Measurements from ENCODE around the gene UBE2G1. TPM values are rescaled to one million over a fixed set of nuclear protein-coding genes. Genes with fewer than 3 reads are reported as not detected.

UBE2G1 gene
- total RNA-seq, 1 experiment from 2014 or later = 80.6 TPM

DNA sequence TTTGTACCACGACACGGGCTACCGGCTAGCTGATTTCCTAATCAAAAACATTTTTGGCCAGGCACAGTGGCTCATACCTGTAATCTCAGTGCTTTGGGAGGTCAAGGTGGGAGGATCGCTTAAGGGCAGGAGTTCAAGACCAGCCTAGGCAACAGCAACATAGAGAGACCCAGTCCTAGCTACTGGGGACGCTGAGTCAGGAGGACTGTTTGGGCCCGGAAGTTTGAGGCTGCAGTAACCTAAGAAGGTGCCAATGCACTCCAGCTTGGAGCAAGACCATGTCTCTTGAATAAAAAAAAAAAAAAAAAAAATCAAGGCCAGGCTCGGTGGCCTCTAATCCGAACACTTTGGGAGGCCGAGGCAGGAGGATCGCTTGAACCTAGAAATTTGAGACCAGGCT is 49.8 kb downstream of the UBE2G1 start (continued):
- TF ChIP-seq CBX3 (IDR thresholded peaks at IDR 0.05; ENCODE audit: low read depth) = no peak
- TF ChIP-seq, protein P1, sequence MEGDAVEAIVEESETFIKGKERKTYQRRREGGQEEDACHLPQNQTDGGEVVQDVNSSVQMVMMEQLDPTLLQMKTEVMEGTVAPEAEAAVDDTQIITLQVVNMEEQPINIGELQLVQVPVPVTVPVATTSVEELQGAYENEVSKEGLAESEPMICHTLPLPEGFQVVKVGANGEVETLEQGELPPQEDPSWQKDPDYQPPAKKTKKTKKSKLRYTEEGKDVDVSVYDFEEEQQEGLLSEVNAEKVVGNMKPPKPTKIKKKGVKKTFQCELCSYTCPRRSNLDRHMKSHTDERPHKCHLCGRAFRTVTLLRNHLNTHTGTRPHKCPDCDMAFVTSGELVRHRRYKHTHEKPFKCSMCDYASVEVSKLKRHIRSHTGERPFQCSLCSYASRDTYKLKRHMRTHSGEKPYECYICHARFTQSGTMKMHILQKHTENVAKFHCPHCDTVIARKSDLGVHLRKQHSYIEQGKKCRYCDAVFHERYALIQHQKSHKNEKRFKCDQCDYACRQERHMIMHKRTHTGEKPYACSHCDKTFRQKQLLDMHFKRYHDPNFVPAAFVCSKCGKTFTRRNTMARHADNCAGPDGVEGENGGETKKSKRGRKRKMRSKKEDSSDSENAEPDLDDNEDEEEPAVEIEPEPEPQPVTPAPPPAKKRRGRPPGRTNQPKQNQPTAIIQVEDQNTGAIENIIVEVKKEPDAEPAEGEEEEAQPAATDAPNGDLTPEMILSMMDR (IDR thresholded peaks at IDR 0.05 in 2 of 3, conservative IDR thresholded peaks at IDR 0.05 in 1 of 3; ENCODE audit: borderline replicate concordance in 1 of 3, insufficient read depth in 1 of 3, low read depth in 2 of 3, low read length in 2 of 3) = no peak
- no peak for TF ChIP-seq RAD21 (IDR thresholded peaks at IDR 0.05; ENCODE audit: low read depth)
- no peak for TF ChIP-seq FOSL1 (IDR thresholded peaks at IDR 0.05; ENCODE audit: low read depth)
- no peak for TF ChIP-seq ELF1 (IDR thresholded peaks at IDR 0.05; ENCODE audit: borderline replicate concordance, low read depth)
- TF ChIP-seq, protein P2, sequence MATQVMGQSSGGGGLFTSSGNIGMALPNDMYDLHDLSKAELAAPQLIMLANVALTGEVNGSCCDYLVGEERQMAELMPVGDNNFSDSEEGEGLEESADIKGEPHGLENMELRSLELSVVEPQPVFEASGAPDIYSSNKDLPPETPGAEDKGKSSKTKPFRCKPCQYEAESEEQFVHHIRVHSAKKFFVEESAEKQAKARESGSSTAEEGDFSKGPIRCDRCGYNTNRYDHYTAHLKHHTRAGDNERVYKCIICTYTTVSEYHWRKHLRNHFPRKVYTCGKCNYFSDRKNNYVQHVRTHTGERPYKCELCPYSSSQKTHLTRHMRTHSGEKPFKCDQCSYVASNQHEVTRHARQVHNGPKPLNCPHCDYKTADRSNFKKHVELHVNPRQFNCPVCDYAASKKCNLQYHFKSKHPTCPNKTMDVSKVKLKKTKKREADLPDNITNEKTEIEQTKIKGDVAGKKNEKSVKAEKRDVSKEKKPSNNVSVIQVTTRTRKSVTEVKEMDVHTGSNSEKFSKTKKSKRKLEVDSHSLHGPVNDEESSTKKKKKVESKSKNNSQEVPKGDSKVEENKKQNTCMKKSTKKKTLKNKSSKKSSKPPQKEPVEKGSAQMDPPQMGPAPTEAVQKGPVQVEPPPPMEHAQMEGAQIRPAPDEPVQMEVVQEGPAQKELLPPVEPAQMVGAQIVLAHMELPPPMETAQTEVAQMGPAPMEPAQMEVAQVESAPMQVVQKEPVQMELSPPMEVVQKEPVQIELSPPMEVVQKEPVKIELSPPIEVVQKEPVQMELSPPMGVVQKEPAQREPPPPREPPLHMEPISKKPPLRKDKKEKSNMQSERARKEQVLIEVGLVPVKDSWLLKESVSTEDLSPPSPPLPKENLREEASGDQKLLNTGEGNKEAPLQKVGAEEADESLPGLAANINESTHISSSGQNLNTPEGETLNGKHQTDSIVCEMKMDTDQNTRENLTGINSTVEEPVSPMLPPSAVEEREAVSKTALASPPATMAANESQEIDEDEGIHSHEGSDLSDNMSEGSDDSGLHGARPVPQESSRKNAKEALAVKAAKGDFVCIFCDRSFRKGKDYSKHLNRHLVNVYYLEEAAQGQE (IDR thresholded peaks at IDR 0.05; ENCODE audit: low read depth) = no peak

DNA sequence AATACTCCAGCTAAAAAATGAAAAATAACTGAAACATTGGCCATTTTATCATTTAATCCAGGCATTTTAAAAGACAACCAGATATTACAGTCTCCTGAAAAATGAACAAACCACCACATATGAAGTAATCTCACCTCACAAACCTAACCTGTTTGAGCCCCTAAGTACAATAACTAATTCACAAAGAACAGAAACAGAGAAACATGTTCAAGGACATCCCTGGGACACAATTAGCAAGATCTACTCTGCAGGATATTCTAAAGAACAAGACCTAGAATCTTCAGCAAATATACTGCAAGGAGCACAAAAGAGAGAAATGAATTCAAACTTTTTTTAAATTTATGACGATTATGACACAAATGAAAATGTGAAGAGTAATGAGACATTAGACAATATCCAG is 51.9 kb downstream of the UBE2G1 start:
- H3K4me1 ChIP-seq (ENCODE audit: control insufficient read depth in 1 of 2, insufficient read depth in 2 of 2, low read length in 2 of 2) = no peaks in the 10 kb centered on the region
- no peaks in the 10 kb centered on the region for H3K36me3 ChIP-seq (ENCODE audit: control insufficient read depth in 1 of 2, insufficient read depth in 2 of 2, low read length in 2 of 2)
- no peak for DNase-seq (ENCODE audit: low read depth, low spot score)
- ATAC-seq = no peak
- CTCF ChIA-PET = no interaction called here
- intact Hi-C loops (cut with micrococcal nuclease) = no loop called here
- BruUV-seq (replicated peaks) = no TSS peak
- H3K27me3 ChIP-seq (ENCODE audit: insufficient read depth, low read length) = no peaks in the 10 kb centered on the region
- H3K9ac ChIP-seq (ENCODE audit: low read length) = no peak overlapping the region
- H3K9me3 ChIP-seq (ENCODE audit: control insufficient read depth in 1 of 2, insufficient read depth in 1 of 2, low read depth in 1 of 2, low read length in 2 of 2) = no peaks in the 10 kb centered on the region
- POLR2A ChIA-PET = no interaction called here
- H3K4me3 ChIP-seq (replicated peaks in 1 of 2; ENCODE audit: low read depth in 1 of 2, low read length in 2 of 2) = no peak overlapping the region
- H2AFZ ChIP-seq (ENCODE audit: low read depth, low read length, poor library complexity, severe bottlenecking) = no peak overlapping the region
- H3K9me2 ChIP-seq (ENCODE audit: insufficient read depth) = no peaks in the 10 kb centered on the region
- TF ChIP-seq CEBPB (IDR thresholded peaks at IDR 0.05; ENCODE audit: low read depth) (no peak), ELF1 (IDR thresholded peaks at IDR 0.05; ENCODE audit: borderline replicate concordance, low read depth) (no peak), POLR2AphosphoS5 (IDR thresholded peaks at IDR 0.05; ENCODE audit: low read depth, low read length) (no peak), POLR2A (IDR thresholded peaks at IDR 0.05; ENCODE audit: borderline replicate concordance, extremely low read depth, insufficient read depth, insufficient read length) (no peak)
- TF ChIP-seq, protein P1 (IDR thresholded peaks at IDR 0.05 in 2 of 3, conservative IDR thresholded peaks at IDR 0.05 in 1 of 3; ENCODE audit: borderline replicate concordance in 1 of 3, insufficient read depth in 1 of 3, low read depth in 2 of 3, low read length in 2 of 3) = no peak
- TF ChIP-seq, protein P3, sequence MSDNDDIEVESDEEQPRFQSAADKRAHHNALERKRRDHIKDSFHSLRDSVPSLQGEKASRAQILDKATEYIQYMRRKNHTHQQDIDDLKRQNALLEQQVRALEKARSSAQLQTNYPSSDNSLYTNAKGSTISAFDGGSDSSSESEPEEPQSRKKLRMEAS (IDR thresholded peaks at IDR 0.05) = no peak
- RAD21 ChIA-PET (ENCODE audit: low non-redundant PET in 1 of 2, low total read pairs in 2 of 2, uncharacterized antibody in 2 of 2, unreplicated experiment in 2 of 2) = no interaction called here
- no peak overlapping the region for H3K4me2 ChIP-seq (ENCODE audit: low read length)
- no peak overlapping the region for H3K27ac ChIP-seq (ENCODE audit: low read depth, low read length)
- H4K20me1 ChIP-seq (ENCODE audit: insufficient read depth) = peaks cover 47% of the 10 kb centered on the region; the same call in 1 of the 2 replicates
- peaks cover 96% of the 10 kb centered on the region for H3K79me2 ChIP-seq (ENCODE audit: insufficient read depth, low read length)

Measured in HCT116 (cell line).